ENCODE data around the gene ZNF584. TPM values are rescaled to one million over a fixed set of nuclear protein-coding genes. Genes with fewer than 3 reads are reported as not detected.
"Not testable (repeated sequence)": the region's sequence is repeated elsewhere in the genome, so short reads cannot be mapped to it uniquely, and the experiment has no call there.

ZNF584 gene
- total RNA-seq, 3 donors from 2014 or later (not counting 1 experiment from before 2014, with no cell fraction given) = 1.6 to 3.9 (median 2.8) TPM

- Mint-ChIP-seq H3K4me1 (peaks cover 3 to 4% of the 10 kb centered on the region in 2 donors), H3K4me3 (no peak overlapping the region), H3K9me3 (peaks cover 7 to 17% of the 10 kb centered on the region in 2 donors), H3K27ac (no peak overlapping the region), H3K27me3 (ENCODE audit: low read depth in 2 of 2) (no peaks in the 10 kb centered on the region), H3K36me3 (peaks cover 50% of the 10 kb centered on the region)
- no peak overlapping the region for H3K27ac ChIP-seq (ENCODE audit: low read length)
- peaks cover 4% of the 10 kb centered on the region for H3K4me1 ChIP-seq (ENCODE audit: control insufficient read depth, insufficient read depth, low read length)
- H3K27me3 ChIP-seq (ENCODE audit: control insufficient read depth, insufficient read depth, low read length) = no peaks in the 10 kb centered on the region
- DNase-seq = no peak
- WGBS (ENCODE audit: insufficient coverage) = 100% methylated on average over 1 of the region's 2 CpGs
- H3K4me3 ChIP-seq (ENCODE audit: low read length) = no peak overlapping the region
- no peak for ATAC-seq
- H3K36me3 ChIP-seq (ENCODE audit: control insufficient read depth, insufficient read depth, low read length) = peaks cover 31% of the 10 kb centered on the region
- intact Hi-C loops (cut with micrococcal nuclease) = no loop called here
- H3K9me3 ChIP-seq (ENCODE audit: control insufficient read depth, insufficient read depth, low read length) = peaks cover 88% of the 10 kb centered on the region
- no peak for TF ChIP-seq CTCF (IDR thresholded peaks at IDR 0.05)
Observed at GRCh38 chr19:58434217-58434616, 25.8 kb downstream of the ZNF584 start.

- WGBS (ENCODE audit: insufficient coverage) = 7% methylated on average over 59 of the region's 59 CpGs
- peaks cover 0 to 6% of the 10 kb centered on the region in 2 donors for H3K27me3 Mint-ChIP-seq (ENCODE audit: low read depth in 2 of 2)
Observed at GRCh38 chr19:58439576-58440554, 31.4 kb downstream of the ZNF584 start, which contains the start of gene ZNF132. ZNF132 (minus strand) TSS chr19:58440153; CDS start chr19:58439821, 332 bp downstream.

GRCh38 chr19:58440556-58440955 lies 32.1 kb downstream of the ZNF584 start:
- WGBS (ENCODE audit: insufficient coverage) = 19% methylated on average over 31 of the region's 31 CpGs

More at GRCh38 chr19:58439576-58440554, 31.4 kb downstream of the ZNF584 start, which contains the start of gene ZNF132:
- H3K36me3 ChIP-seq (ENCODE audit: control insufficient read depth, insufficient read depth, low read length) = peaks cover 18% of the 10 kb centered on the region
- peak; percentile 94 to 98 (median 96) for ATAC-seq
- no peak for TF ChIP-seq CTCF (IDR thresholded peaks at IDR 0.05)
- Mint-ChIP-seq H3K4me3 (peak within 1 kb of the TSS; percentile 98), H3K4me1 (peaks cover 25 to 27% of the 10 kb centered on the region in 2 donors), H3K36me3 (peaks cover 34% of the 10 kb centered on the region), H3K9me3 (peaks cover 10 to 15% of the 10 kb centered on the region in 2 donors), H3K27ac (peak within 1 kb of the TSS; percentile 97 to 98)
- DNase-seq = peak; percentile 92 to 99
- no peaks in the 10 kb centered on the region for H3K27me3 ChIP-seq (ENCODE audit: control insufficient read depth, insufficient read depth, low read length)
- peaks cover 19% of the 10 kb centered on the region for H3K4me1 ChIP-seq (ENCODE audit: control insufficient read depth, insufficient read depth, low read length)
- peak within 1 kb of the TSS; percentile 87 for H3K27ac ChIP-seq (ENCODE audit: low read length)
- H3K9me3 ChIP-seq (ENCODE audit: control insufficient read depth, insufficient read depth, low read length) = peaks cover 40% of the 10 kb centered on the region
- intact Hi-C loops (cut with micrococcal nuclease) = loop anchor here (1.0 to 2.0 kb wide), 6 partner anchors 11 to 59 kb away; partner anchors contain the start of genes RPS5, ZNF324B and ZNF837
- peak within 1 kb of the TSS; percentile 60 for H3K4me3 ChIP-seq (ENCODE audit: low read length)

DNA sequence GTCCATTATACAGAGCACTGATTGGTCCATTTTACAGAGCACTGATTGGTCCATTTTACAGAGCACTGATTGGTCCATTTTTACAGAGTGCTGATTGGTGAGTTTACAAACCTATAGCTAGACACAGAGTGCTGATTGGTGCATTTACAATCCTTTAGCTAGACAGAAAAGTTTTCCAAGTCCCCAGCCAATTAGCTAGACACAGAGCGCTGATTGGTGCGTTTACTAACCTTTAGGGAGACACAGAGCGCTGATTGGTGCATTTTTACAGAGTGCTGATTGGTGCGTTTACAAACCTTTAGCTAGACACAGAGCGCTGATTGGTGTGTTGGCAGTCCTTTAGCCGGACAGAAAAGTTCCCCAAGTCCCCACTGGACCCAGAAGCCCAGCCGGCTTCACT lies 34.5 kb downstream of the ZNF584 start:
- DNase-seq; H3K27ac ChIP-seq (ENCODE audit: low read length); H3K4me3 ChIP-seq (ENCODE audit: low read length); intact Hi-C loops (cut with micrococcal nuclease); H3K9me3 Mint-ChIP-seq; H3K4me3 Mint-ChIP-seq; H3K36me3 Mint-ChIP-seq; H3K27ac Mint-ChIP-seq; H3K27me3 ChIP-seq (ENCODE audit: control insufficient read depth, insufficient read depth, low read length); H3K36me3 ChIP-seq (ENCODE audit: control insufficient read depth, insufficient read depth, low read length); ATAC-seq: not testable (repeated sequence)
- H3K27me3 Mint-ChIP-seq (ENCODE audit: low read depth in 2 of 2) = peaks cover 14% of the 10 kb centered on the region in 2 donors
- 87% methylated on average over 7 of the region's 7 CpGs for WGBS (ENCODE audit: insufficient coverage)
- peaks cover 19% of the 10 kb centered on the region for H3K4me1 ChIP-seq (ENCODE audit: control insufficient read depth, insufficient read depth, low read length)
- H3K4me1 Mint-ChIP-seq = peaks cover 25 to 27% of the 10 kb centered on the region in 2 donors
- peaks cover 16% of the 10 kb centered on the region for H3K9me3 ChIP-seq (ENCODE audit: control insufficient read depth, insufficient read depth, low read length)

More at GRCh38 chr19:58440556-58440955, 32.1 kb downstream of the ZNF584 start:
- H3K4me1 ChIP-seq (ENCODE audit: control insufficient read depth, insufficient read depth, low read length) = peaks cover 19% of the 10 kb centered on the region
- TF ChIP-seq CTCF (IDR thresholded peaks at IDR 0.05) = no peak
- H3K4me3 ChIP-seq (ENCODE audit: low read length) = peak overlapping the region; percentile 60
- Mint-ChIP-seq H3K4me3 (peak overlapping the region; percentile 98), H3K9me3 (peaks cover 10 to 15% of the 10 kb centered on the region in 2 donors), H3K4me1 (peaks cover 25 to 27% of the 10 kb centered on the region in 2 donors), H3K27me3 (ENCODE audit: low read depth in 2 of 2) (peaks cover 0 to 6% of the 10 kb centered on the region in 2 donors), H3K36me3 (peaks cover 27% of the 10 kb centered on the region), H3K27ac (peak overlapping the region; percentile 97 to 98)
- peak overlapping the region; percentile 87 for H3K27ac ChIP-seq (ENCODE audit: low read length)
- H3K36me3 ChIP-seq (ENCODE audit: control insufficient read depth, insufficient read depth, low read length) = peaks cover 11% of the 10 kb centered on the region
- intact Hi-C loops (cut with micrococcal nuclease) = loop anchor here (1.0 to 2.0 kb wide), 6 partner anchors 11 to 59 kb away; partner anchors contain the start of genes RPS5, ZNF324B and ZNF837
- DNase-seq (no peak), ATAC-seq (no peak)
- no peaks in the 10 kb centered on the region for H3K27me3 ChIP-seq (ENCODE audit: control insufficient read depth, insufficient read depth, low read length)
- peaks cover 33% of the 10 kb centered on the region for H3K9me3 ChIP-seq (ENCODE audit: control insufficient read depth, insufficient read depth, low read length)

GRCh38 chr19:58448860-58449259 lies 40.4 kb downstream of the ZNF584 start:
- H3K36me3 Mint-ChIP-seq; H3K27me3 ChIP-seq (ENCODE audit: control insufficient read depth, insufficient read depth, low read length); H3K36me3 ChIP-seq (ENCODE audit: control insufficient read depth, insufficient read depth, low read length); H3K27ac ChIP-seq (ENCODE audit: low read length); H3K4me3 Mint-ChIP-seq; H3K27ac Mint-ChIP-seq; H3K4me3 ChIP-seq (ENCODE audit: low read length); DNase-seq; intact Hi-C loops (cut with micrococcal nuclease); H3K9me3 Mint-ChIP-seq; ATAC-seq: not testable (repeated sequence)
- H3K27me3 Mint-ChIP-seq (ENCODE audit: low read depth in 2 of 2) = peaks cover 24 to 31% of the 10 kb centered on the region in 2 donors
- peaks cover 11% of the 10 kb centered on the region for H3K9me3 ChIP-seq (ENCODE audit: control insufficient read depth, insufficient read depth, low read length)
- 79% methylated on average over 3 of the region's 3 CpGs for WGBS (ENCODE audit: insufficient coverage)
- H3K4me1 Mint-ChIP-seq = peaks cover 19 to 26% of the 10 kb centered on the region in 2 donors
- H3K4me1 ChIP-seq (ENCODE audit: control insufficient read depth, insufficient read depth, low read length) = peaks cover 15% of the 10 kb centered on the region

All from natural killer cell (primary cell).